MV-4-11 (cell line): ENCODE data around the gene CACNA1D.

ENCODE experiments used
- DNase-seq: peaks from one replicate; lab custom pipeline; 2025; lab: John Stamatoyannopoulos, UW

CACNA1D gene

DNA sequence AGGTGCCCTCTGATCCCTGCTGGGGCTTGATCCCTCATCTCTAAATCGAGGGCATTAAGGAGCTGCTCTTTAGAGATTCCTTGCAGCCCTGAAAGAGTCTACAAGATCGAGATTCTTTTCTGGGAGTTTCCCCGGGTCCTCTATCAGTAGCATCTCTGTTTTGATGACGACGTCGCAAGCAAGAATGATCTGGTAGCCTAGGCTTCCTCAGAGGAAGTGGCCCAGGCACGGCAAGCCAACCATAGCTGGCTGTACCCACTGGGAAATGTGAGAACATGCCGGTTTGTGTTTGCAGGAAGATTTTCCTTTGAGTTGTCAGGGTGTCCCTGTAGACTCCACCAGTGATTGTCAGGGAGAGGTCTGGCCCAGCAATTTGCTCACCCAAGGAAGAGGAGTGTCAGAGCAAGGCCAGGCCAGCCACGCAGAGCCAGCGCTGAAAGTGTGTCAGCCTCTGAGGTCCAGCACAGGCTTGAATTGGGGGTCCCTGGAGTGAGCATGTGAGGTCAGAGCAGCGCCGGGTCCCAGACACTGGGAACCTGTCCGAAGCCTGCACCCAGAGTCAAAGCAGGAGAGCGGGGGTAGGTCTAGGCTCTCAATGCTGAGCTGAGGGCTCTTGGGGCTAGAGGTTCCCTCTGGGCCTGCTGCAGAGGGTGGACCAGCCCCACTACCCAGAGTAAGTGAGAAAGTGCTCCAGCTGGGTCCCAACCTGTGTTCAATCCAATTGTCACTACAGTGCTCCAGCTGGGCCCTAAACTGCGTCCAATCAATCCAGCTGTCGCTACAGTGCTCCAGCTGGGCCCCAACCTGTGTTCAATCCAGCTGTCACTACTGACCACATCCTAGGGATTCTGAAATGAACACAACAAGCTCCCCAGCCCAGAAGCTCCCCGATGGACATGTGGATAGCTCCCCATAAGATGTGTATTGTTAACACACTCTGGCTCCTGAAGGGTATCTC, 256.1 kb downstream of the CACNA1D start:
- no peak for DNase-seq

GRCh38 chr3:53753518-53754183, 259.2 kb downstream of the CACNA1D start:
- no peak for DNase-seq

DNA sequence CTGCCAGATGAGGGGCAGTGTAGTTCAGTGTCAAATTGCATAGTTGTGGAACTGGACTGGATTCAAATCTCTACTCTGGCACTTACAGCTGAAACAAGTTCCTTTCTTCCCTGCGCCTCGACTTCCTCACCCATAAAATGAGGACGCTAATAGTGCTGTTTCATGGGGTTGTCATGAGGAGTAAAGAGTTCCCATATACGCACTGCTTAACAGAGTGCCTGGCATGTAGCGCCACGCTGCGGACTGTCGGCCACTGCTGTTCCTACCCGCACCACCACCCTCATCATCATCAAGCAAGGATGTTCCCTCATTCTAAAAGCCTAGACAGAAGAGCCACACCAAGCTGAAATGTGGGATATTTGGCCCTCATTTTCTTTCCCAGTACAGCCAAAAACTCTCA, 259.9 kb downstream of the CACNA1D start:
- DNase-seq: no peak

DNA sequence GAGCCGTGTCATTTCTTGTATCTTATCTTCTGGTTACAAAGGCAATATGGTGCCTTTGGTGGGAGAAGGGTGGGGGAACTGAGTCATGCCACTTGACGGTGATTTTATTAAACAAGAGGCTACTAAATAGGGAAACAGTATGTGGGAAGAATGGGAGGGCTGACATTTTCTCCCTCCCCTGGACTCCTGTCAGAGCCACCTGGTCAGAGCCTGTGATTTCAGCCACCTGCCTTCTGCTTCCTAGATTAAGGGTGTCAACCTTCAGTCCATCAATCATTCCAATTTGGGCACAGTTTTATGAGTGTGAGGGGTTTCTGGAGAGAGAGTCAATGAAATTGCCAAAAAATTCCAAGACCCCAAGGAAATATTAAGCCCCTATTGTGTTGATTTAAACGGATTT, 264.4 kb downstream of the CACNA1D start:
- DNase-seq: no peak

DNA sequence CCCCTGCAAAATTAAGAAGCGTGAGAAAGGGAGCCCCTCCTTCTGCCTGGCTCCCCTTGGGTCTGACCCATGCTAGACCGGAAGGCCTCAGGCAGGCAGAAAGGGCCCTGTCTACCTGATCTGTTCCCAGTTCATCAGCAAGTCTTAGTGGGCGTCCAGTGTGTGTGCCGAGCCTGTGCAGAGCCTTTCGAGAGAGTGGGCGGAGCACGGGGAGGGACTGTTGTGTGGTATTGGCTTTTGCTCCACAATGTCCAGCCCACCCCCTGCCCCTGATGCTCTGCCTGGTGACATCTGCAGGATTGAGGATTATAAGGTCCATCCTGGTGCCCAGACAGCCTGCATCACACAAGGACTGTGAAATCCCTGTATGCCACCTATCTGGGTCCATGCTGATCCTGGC, 268.9 kb downstream of the CACNA1D start:
- DNase-seq: no peak

DNA sequence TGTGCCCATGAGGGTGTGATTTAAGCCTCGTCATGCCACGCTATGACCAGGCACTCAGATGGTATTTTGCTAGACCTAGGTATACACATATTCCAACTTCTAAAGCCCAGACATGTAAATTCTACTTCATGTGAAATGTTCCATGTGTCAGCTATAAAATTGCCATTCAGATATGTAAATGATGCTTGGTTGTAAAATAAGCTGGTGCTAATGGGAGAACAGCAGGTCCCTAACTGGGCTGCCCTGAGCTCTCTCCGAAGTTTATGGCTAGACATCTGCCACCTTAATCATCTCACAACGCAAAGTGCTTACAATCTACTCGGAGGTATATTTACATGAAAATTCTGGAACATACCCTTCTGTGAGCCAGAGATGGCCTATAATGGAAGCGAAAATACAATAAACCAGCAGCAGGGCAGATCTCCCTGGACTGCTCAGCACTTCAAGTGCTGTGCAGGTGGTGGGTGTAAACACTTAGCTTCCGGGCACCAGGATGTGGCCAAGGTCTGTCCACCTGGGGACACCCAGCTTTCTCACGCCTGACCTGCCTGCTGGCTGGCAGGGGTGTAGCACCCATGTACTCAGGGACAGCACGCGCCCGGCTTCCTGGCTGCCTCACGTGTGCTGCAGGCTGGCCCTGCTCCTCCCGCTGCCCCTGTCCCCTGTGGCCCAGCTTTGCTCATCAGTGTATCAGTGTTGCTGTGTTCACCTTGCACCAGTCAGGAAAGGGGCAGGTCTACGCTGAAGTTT, 269.8 kb downstream of the CACNA1D start:
- DNase-seq: no peak

GRCh38 chr3:53765753-53766152, 271.3 kb downstream of the CACNA1D start:
- no peak for DNase-seq

DNA sequence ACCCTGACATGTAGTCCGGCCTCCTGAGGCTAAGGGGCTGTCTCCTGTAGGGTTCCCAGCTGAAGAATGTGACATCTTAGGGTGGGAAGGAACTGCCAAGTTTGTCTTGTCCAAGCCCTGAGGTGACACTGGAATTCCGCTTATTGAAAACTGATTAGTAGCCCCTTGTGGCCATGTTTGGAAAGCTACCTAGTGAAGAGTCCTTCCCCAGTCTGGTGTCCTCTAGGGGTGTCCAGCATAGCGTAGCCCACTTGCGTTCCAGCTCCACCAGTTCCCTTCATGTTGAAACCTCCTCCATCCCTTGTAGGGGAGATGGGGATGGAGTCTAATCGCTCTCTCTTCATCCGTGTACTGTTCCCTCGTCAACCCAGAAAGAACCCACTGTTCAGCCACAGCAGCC, 272.3 kb downstream of the CACNA1D start:
- DNase-seq: no peak

GRCh38 chr3:53768478-53769459, 274.4 kb downstream of the CACNA1D start:
- DNase-seq: no peak

DNA sequence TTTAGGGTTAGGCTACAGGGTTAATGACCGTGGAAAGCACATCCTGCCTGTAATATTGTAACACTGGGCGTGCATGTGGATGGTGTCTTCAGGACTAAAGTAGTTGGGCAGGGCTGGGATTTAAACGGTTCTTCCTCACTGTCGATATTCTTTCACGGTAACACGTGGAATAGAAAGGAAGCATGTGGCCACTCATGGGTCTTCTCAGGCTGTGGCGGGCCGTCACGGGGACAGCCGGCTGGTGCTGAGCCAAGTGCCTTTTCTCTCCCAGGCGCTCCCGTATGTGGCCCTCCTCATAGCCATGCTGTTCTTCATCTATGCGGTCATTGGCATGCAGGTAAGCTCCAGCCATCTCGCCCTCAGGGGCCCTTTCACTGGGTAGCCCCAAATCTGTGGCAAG, 278.2 kb downstream of the CACNA1D start:
- no peak for DNase-seq

- no peak for DNase-seq
Observed at GRCh38 chr3:53773021-53773436, 278.6 kb downstream of the CACNA1D start.

DNA sequence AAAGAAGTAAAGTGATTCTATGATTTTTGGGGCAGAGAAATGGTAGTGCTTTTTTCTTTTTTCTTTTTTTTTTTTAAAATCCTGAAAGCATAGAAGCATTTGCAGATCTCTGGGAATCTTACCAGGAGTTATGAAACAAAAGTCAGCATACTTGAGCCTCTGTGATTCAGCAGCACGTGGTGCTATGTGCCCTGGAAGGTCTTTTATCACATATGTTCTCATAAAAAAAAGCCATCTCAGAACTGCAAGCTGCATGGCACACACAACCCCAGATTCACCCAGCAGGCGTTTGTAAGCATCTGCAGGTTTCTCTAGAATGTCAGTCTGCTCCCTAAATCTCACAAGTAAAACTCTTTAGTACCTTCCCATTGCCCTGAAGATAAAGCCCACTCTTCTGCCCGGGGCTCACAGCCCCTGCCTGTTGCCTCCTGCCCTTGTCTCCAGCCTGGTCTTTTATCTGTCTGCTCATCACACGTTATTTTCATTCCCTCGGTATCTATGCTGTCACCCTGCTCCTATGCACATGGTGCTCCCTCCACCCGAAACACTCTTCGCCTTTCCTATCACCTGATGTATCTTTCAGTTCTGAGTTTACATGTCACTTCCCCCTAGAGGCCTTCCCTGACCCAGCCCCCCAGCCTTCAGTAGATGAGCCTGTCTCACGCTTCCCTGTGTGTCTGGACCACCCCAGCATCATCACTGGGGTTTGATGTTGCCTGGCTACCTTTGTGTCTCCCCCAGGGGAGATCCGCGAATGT, 279.4 kb downstream of the CACNA1D start:
- DNase-seq: no peak

- DNase-seq: no peak
Observed at GRCh38 chr3:53774414-53774813, 280.0 kb downstream of the CACNA1D start.

DNA sequence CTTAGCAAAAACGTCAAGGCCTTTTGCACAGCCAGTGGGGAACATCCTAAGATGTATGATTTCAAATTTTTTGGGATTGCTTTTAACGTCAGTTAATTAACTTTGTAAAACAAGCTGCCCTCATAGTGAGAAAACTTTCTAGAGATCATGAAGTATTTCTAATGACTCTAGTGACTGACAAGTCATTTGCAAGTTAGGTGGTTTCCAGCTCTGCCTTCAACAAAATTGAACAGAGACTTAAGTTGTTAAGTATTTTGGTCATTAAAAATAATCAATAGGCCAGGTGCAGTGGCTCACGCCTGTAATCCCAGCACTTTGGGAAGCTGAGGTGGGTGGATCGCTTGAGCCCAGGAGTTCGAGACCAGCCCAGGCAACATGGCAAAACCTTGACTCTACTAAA, 280.6 kb downstream of the CACNA1D start:
- no peak for DNase-seq

DNA sequence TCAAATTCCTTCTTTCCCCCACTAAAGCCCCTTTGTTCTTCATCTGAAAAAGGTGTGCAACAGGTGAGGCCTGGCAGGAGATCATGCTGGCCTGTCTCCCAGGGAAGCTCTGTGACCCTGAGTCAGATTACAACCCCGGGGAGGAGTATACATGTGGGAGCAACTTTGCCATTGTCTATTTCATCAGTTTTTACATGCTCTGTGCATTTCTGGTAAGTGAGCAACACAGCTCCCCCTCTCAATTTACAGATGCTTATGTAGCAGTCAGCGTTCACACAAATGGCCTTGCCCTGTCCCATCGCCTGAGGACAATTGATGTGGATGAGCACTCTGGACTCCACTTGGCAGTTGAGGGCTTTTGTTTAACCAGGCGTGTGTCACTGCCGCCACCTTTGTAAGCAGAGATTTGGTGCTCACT, 281.4 kb downstream of the CACNA1D start:
- DNase-seq: no peak

DNA sequence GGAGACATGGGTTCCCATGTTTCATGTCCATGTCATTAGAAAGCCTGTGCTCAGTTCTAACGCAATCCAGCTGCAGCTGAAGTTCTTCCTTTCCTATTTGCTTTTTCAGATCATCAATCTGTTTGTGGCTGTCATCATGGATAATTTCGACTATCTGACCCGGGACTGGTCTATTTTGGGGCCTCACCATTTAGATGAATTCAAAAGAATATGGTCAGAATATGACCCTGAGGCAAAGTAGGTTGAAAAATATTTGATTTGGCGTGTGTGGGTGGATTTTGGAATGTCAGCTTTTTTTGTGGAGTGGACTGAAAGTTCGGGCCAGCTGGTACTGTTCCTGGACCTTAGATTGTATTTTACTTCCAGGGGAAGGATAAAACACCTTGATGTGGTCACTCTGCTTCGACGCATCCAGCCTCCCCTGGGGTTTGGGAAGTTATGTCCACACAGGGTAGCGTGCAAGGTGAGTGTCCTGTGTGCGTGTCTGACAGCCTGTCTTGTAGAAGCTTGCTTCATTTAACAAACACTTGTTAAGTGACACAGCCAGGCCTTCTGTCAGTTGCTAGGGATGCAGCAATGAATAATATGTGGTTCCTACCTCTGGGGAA, 282.2 kb downstream of the CACNA1D start:
- DNase-seq: no peak

- DNase-seq: no peak
Observed at GRCh38 chr3:53777468-53777867, 283.1 kb downstream of the CACNA1D start.

DNA sequence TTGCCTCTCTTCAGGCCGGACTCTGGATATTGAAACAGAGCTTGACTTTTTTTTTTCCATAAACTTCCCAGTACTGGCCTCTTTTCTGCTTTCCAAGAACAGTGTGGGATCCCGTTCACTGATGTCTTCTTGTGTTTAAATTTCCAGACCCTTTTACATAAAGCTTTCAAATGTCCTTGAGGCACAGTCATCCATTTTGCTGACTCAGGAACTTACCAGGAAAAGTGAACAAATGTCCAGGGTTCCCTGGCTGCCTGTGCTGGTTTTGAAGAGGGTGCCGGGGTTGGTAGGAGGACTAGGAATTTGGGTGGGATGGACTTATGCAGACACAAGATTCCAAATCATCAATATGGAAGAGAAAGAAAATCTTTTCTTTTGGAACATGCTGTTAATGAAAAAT, 283.7 kb downstream of the CACNA1D start:
- no peak for DNase-seq

- DNase-seq: no peak
Observed at GRCh38 chr3:53780171-53780570, 285.8 kb downstream of the CACNA1D start.

GRCh38 chr3:53780806-53781205, 286.4 kb downstream of the CACNA1D start:
- no peak for DNase-seq
